Endothelial cell (in vitro differentiated cells): ENCODE measurements around the gene EFCAB6. TPM values are rescaled to one million over a fixed set of nuclear protein-coding genes. Genes with fewer than 3 reads are reported as not detected.

Experiments used
- DNase-seq: peaks from one replicate; pipeline ENCODE4 v3.0.0; 2021; ENCODE audit warnings: low spot score
- H3K27ac Mint-ChIP-seq: one replicate; pipeline ENCODE4 v1.8.0; 2021; ENCODE audit warnings: mixed read lengths, inconsistent platforms; ENCODE audit not compliant: unreplicated experiment
- H3K27me3 Mint-ChIP-seq: one replicate; pipeline ENCODE4 v1.8.0; 2021; ENCODE audit warnings: mild to moderate bottlenecking, moderate library complexity, mixed read lengths, inconsistent platforms; ENCODE audit not compliant: unreplicated experiment
- H3K36me3 Mint-ChIP-seq: one replicate; pipeline ENCODE4 v1.8.0; 2021; ENCODE audit warnings: mild to moderate bottlenecking, low read depth, mixed read lengths, inconsistent platforms; ENCODE audit not compliant: unreplicated experiment
- H3K4me1 Mint-ChIP-seq: one replicate; pipeline ENCODE4 v1.8.0; 2021; ENCODE audit warnings: mild to moderate bottlenecking, mixed read lengths, inconsistent platforms; ENCODE audit not compliant: unreplicated experiment
- H3K4me3 Mint-ChIP-seq: one replicate; pipeline ENCODE4 v1.8.0; 2021; ENCODE audit warnings: mild to moderate bottlenecking, mixed read lengths, inconsistent platforms; ENCODE audit not compliant: unreplicated experiment
- H3K9me3 Mint-ChIP-seq: one replicate; pipeline ENCODE4 v1.8.0; 2021; ENCODE audit warnings: mixed read lengths, inconsistent platforms; ENCODE audit not compliant: unreplicated experiment
- CTCF ChIP-seq: fragments of 200-600 bp; sonication (generic); IDR thresholded peaks from one replicate; pipeline ENCODE4 v1.5.0; 2021; ENCODE audit warnings: antibody characterized with exemption; ENCODE audit not compliant: unreplicated experiment
- total RNA-seq: library from RNA; stranded (reverse); fragmentation: NEBNext Ultra II Directional; extraction: Animal tissue kit (Norgen Biotek cat#: 25700); gene quantifications from one replicate; pipeline ENCODE4 v1.2.1, GENCODE V29; 2021; ENCODE audit not compliant: unreplicated experiment

Gene EFCAB6
- total RNA-seq, 1 donor from 2014 or later = 0.69 TPM

DNA sequence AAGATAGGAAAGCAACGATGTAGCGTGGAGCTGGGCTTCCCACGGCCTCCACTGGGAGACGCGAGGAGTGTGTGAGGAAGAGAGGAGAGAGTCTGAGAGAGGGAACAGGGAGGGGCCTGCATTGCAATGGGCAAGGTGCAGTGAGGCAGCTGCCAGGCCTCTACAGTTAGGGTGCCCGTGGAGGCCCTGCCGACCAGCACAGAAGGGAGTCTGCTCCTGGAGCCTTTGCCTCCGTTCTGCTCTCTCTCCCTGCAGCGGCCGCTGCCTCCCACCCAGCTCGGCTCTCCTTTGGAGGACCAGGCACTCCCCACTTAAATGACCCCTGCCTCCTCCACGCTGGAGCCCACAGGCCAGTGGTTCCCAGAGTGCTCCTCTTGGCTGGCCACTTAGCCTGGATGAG lies 181.7 kb downstream of the EFCAB6 start:
- H3K27me3 Mint-ChIP-seq = peaks cover 12% of the 10 kb centered on the region
- peaks cover 3% of the 10 kb centered on the region for H3K4me1 Mint-ChIP-seq
- H3K27ac Mint-ChIP-seq = no peak overlapping the region
- no peak overlapping the region for H3K4me3 Mint-ChIP-seq
- peaks cover 5% of the 10 kb centered on the region for H3K36me3 Mint-ChIP-seq
- DNase-seq = no peak
- H3K9me3 Mint-ChIP-seq = no peaks in the 10 kb centered on the region
- no peak for TF ChIP-seq CTCF

DNA sequence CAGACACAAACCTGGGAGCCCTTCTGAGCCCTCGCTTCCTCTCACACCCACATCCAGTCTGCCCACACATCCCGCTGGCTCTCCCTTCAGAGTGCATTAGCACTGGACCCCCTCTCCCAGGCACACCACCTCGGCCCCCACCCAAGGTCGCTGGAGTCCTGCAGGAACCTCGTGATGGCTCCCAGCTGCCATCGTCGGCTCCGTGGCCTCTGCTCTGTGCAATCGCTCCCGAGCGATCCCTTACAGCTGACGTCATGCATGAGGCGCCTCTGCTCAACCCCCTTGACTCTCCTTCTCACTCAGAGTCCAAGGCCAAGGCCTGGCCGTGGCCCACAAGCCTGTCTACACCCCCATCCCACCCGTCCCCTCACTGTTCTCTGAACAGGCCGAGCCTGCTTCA lies 183.9 kb downstream of the EFCAB6 start:
- DNase-seq = no peak
- Mint-ChIP-seq H3K4me3 (no peak overlapping the region), H3K4me1 (no peaks in the 10 kb centered on the region), H3K36me3 (peaks cover 5% of the 10 kb centered on the region), H3K9me3 (no peaks in the 10 kb centered on the region), H3K27me3 (peaks cover 12% of the 10 kb centered on the region), H3K27ac (no peak overlapping the region)
- no peak for TF ChIP-seq CTCF

- no peak overlapping the region for H3K27ac Mint-ChIP-seq
- no peaks in the 10 kb centered on the region for H3K4me1 Mint-ChIP-seq
- TF ChIP-seq CTCF = no peak
- H3K27me3 Mint-ChIP-seq = peaks cover 9% of the 10 kb centered on the region
- H3K36me3 Mint-ChIP-seq = peaks cover 5% of the 10 kb centered on the region
- H3K4me3 Mint-ChIP-seq = no peak overlapping the region
- H3K9me3 Mint-ChIP-seq = no peaks in the 10 kb centered on the region
- DNase-seq = no peak
Observed at GRCh38 chr22:43627485-43628213, 184.5 kb downstream of the EFCAB6 start.

DNA sequence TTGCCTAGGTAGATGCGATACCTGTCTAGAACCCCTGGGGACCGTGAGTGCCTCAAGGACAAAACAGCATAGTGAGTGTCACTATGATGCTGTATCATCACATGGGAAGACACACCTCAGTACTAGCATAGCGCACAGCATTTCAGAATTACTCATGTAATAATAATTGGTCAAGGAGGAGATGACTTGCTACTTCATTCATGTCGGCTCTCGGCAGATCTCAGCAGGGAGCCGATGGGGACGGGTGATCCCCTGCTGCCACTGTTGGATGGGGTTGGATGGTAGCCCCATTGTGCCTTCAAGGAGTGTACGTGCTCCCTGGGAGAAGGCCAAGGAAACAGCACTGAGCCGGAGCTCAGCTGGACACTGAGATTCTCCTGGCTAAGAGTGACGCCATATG lies 186.9 kb downstream of the EFCAB6 start:
- Mint-ChIP-seq H3K4me3 (no peak overlapping the region), H3K4me1 (no peaks in the 10 kb centered on the region), H3K27me3 (peaks cover 7% of the 10 kb centered on the region), H3K9me3 (no peaks in the 10 kb centered on the region), H3K27ac (no peak overlapping the region), H3K36me3 (no peaks in the 10 kb centered on the region)
- TF ChIP-seq CTCF = no peak
- DNase-seq = no peak

DNA sequence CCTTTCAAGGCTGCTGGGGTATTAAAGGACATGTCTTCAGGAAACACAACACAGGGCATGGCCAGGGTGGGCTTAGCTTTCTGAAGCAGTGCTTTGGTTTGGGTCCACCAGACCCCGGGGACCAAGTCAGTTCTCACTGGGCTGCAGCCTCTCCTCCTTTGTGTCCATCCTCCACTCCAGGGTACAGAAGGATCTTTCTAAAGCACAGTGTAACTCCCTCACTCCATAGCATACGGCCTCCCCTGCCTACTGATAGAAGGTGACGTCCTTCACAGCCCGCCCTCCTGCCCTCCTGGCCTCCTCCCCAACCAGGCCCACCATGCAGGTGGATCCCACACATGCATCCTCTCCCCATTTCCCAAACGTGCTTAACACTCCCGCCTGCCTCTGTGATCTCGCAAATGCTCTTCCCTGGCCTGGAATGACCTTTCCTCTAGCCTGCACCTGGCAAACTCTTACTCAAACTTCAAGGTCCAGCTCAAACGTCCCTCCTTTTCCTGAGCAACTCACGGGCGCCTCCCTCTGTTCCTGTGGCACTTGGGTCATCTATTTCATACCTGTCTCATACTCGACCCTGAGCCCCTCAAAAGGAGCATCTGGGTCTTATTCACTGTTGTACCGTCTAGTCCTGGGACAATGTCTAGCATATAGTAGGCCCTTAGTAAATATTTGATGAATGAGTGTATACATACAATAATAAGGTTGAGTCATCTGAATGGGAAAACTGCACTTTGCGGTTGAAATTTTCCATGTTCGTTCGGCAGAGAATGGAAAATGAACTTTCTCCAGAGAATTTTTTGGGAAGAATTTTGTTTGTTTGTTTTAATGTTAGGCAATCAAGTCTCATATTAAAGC lies 187.7 kb downstream of the EFCAB6 start:
- peaks cover 7% of the 10 kb centered on the region for H3K27me3 Mint-ChIP-seq
- H3K36me3 Mint-ChIP-seq = no peaks in the 10 kb centered on the region
- DNase-seq = no peak
- H3K27ac Mint-ChIP-seq = no peak overlapping the region
- no peaks in the 10 kb centered on the region for H3K9me3 Mint-ChIP-seq
- no peaks in the 10 kb centered on the region for H3K4me1 Mint-ChIP-seq
- no peak for TF ChIP-seq CTCF
- H3K4me3 Mint-ChIP-seq = no peak overlapping the region
